ENCODE results near the gene COX7C.

The COX7C gene

GRCh38 chr5:86644843-86645242 lies 27.1 kb downstream of the COX7C start:
- TF ChIP-seq ZNF747 (tag by site-specific recombination; IDR thresholded peaks at IDR 0.05) = no peak
- TF ChIP-seq ZNF48 (tag by site-specific recombination; IDR thresholded peaks at IDR 0.05) = no peak
- no peak for TF ChIP-seq KLF7 (tag by site-specific recombination; IDR thresholded peaks at IDR 0.05; ENCODE audit: borderline replicate concordance)
- no peak for TF ChIP-seq IKZF3 (tag by site-specific recombination; IDR thresholded peaks at IDR 0.05)
- TF ChIP-seq SP3 (tag by site-specific recombination; IDR thresholded peaks at IDR 0.05) = no peak
- no peak for TF ChIP-seq TSHZ1 (tag by site-specific recombination; IDR thresholded peaks at IDR 0.05; ENCODE audit: borderline replicate concordance)
- TF ChIP-seq ZNF416 (tag by site-specific recombination; IDR thresholded peaks at IDR 0.05) = no peak
- no peak for TF ChIP-seq ZNF426 (tag by site-specific recombination; IDR thresholded peaks at IDR 0.05)
- no peak for TF ChIP-seq PATZ1 (tag by site-specific recombination; IDR thresholded peaks at IDR 0.05)
- no peak for TF ChIP-seq ZNF211 (tag by site-specific recombination; IDR thresholded peaks at IDR 0.05; ENCODE audit: low read depth)
- TF ChIP-seq BCL11B (tag by site-specific recombination; IDR thresholded peaks at IDR 0.05; ENCODE audit: low read depth) = no peak
- TF ChIP-seq ZNF580 (tag by site-specific recombination; IDR thresholded peaks at IDR 0.05) = no peak
- no peak for TF ChIP-seq ZBTB17 (tag by site-specific recombination; IDR thresholded peaks at IDR 0.05)
- CTCF ChIA-PET = no interaction called here

GRCh38 chr5:86645885-86646284 lies 28.1 kb downstream of the COX7C start:
- H3K4me3 ChIP-seq (ENCODE audit: low read depth, low read length) = no peak overlapping the region
- H3K4me1 ChIP-seq (ENCODE audit: control insufficient read depth, insufficient read depth, low read length) = no peaks in the 10 kb centered on the region
- CTCF ChIA-PET = no interaction called here
- no peaks in the 10 kb centered on the region for H3K36me3 ChIP-seq (ENCODE audit: control insufficient read depth in 2 of 2, insufficient read depth in 1 of 2, low read length in 2 of 2)
- no peak overlapping the region for H3K27ac ChIP-seq (ENCODE audit: extremely low read depth, low read depth, low read length)
- POLR2A ChIA-PET = no interaction called here
- no peaks in the 10 kb centered on the region for H3K9me3 ChIP-seq (ENCODE audit: control insufficient read depth, insufficient read depth, low read depth, low read length)
- TF ChIP-seq GLIS2 (tag by site-specific recombination; IDR thresholded peaks at IDR 0.05) (no peak), ZSCAN16 (tag by site-specific recombination; IDR thresholded peaks at IDR 0.05) (no peak), ZNF23 (tag by site-specific recombination; IDR thresholded peaks at IDR 0.05; ENCODE audit: borderline replicate concordance) (no peak), ZSCAN18 (tag by site-specific recombination; IDR thresholded peaks at IDR 0.05) (no peak), OSR2 (tag by site-specific recombination; IDR thresholded peaks at IDR 0.05) (no peak), ZBTB8A (tag by site-specific recombination; IDR thresholded peaks at IDR 0.05) (no peak), ZNF341 (tag by site-specific recombination; IDR thresholded peaks at IDR 0.05; ENCODE audit: low read depth) (no peak), GLIS1 (tag by site-specific recombination; IDR thresholded peaks at IDR 0.05) (no peak), ZNF24 (tag by site-specific recombination; IDR thresholded peaks at IDR 0.05) (no peak), ZNF155 (tag by site-specific recombination; IDR thresholded peaks at IDR 0.05) (no peak), ZNF629 (tag by site-specific recombination; IDR thresholded peaks at IDR 0.05) (no peak), ZNF449 (tag by site-specific recombination; IDR thresholded peaks at IDR 0.05) (no peak), KLF10 (tag by site-specific recombination; IDR thresholded peaks at IDR 0.05) (no peak), ZNF560 (tag by site-specific recombination; IDR thresholded peaks at IDR 0.05; ENCODE audit: borderline replicate concordance) (no peak), ZNF266 (tag by site-specific recombination; IDR thresholded peaks at IDR 0.05; ENCODE audit: low read depth) (no peak), ZNF654 (tag by site-specific recombination; IDR thresholded peaks at IDR 0.05; ENCODE audit: low read depth) (no peak), KLF7 (tag by site-specific recombination; IDR thresholded peaks at IDR 0.05; ENCODE audit: borderline replicate concordance) (no peak)

More at GRCh38 chr5:86644843-86645242, 27.1 kb downstream of the COX7C start:
- Histone ChIP-seq H3K4me1 (ENCODE audit: control insufficient read depth, insufficient read depth, low read length) (no peaks in the 10 kb centered on the region), H3K36me3 (ENCODE audit: control insufficient read depth in 2 of 2, insufficient read depth in 1 of 2, low read length in 2 of 2) (no peaks in the 10 kb centered on the region), H3K27ac (ENCODE audit: extremely low read depth, low read depth, low read length) (no peak overlapping the region), H3K4me3 (ENCODE audit: low read depth, low read length) (no peak overlapping the region), H3K9me3 (ENCODE audit: control insufficient read depth, insufficient read depth, low read depth, low read length) (no peaks in the 10 kb centered on the region)
- POLR2A ChIA-PET = no interaction called here
